ENCODE measurements around the gene ADGRG6. TPM values are rescaled to one million over a fixed set of nuclear protein-coding genes. Genes with fewer than 3 reads are reported as not detected.

ADGRG6 gene
- total RNA-seq, 3 donors from 2014 or later: 8.2 to 29.6 (median 28.5) TPM

- H3K27me3 ChIP-seq: no peaks in the 10 kb centered on the region
- TF ChIP-seq POLR2A (IDR thresholded peaks at IDR 0.05) (no peak), POLR2AphosphoS5 (IDR thresholded peaks at IDR 0.05) (no peak), CTCF (IDR thresholded peaks at IDR 0.05) (peak; percentile 45 to 82 (median 77))
- no peaks in the 10 kb centered on the region for H3K9me3 ChIP-seq
- no peak for DNase-seq (ENCODE audit: low spot score in 2 of 2)
- no peaks in the 10 kb centered on the region for H3K36me3 ChIP-seq
- no peaks in the 10 kb centered on the region for H3K4me1 ChIP-seq
- H3K4me3 ChIP-seq: no peak overlapping the region
- no peak overlapping the region for H3K27ac ChIP-seq
- intact Hi-C loops (cut with DNase I; ENCODE audit: low total_unique reads): no loop called here
Observed at GRCh38 chr6:142474531-142475289, 172.9 kb downstream of the ADGRG6 start.

- H3K27ac ChIP-seq: no peak overlapping the region
- no peaks in the 10 kb centered on the region for H3K27me3 ChIP-seq
- intact Hi-C loops (cut with DNase I; ENCODE audit: low total_unique reads): no loop called here
- no peaks in the 10 kb centered on the region for H3K9me3 ChIP-seq
- TF ChIP-seq POLR2AphosphoS5 (IDR thresholded peaks at IDR 0.05): no peak
- TF ChIP-seq POLR2A (IDR thresholded peaks at IDR 0.05): no peak
- TF ChIP-seq CTCF (IDR thresholded peaks at IDR 0.05): no peak
- no peaks in the 10 kb centered on the region for H3K36me3 ChIP-seq
- no peak overlapping the region for H3K4me3 ChIP-seq
- no peak for DNase-seq (ENCODE audit: low spot score in 2 of 2)
- H3K4me1 ChIP-seq: no peaks in the 10 kb centered on the region
Observed at GRCh38 chr6:142476452-142476851, 174.6 kb downstream of the ADGRG6 start.

GRCh38 chr6:142478117-142478516, 176.3 kb downstream of the ADGRG6 start:
- TF ChIP-seq POLR2AphosphoS5 (IDR thresholded peaks at IDR 0.05): no peak
- no peak for TF ChIP-seq CTCF (IDR thresholded peaks at IDR 0.05)
- no peak for TF ChIP-seq POLR2A (IDR thresholded peaks at IDR 0.05)
- H3K4me1 ChIP-seq: no peaks in the 10 kb centered on the region
- H3K36me3 ChIP-seq: no peaks in the 10 kb centered on the region
- intact Hi-C loops (cut with DNase I; ENCODE audit: low total_unique reads): no loop called here
- no peak for DNase-seq (ENCODE audit: low spot score in 2 of 2)
- no peaks in the 10 kb centered on the region for H3K27me3 ChIP-seq
- H3K9me3 ChIP-seq: no peaks in the 10 kb centered on the region
- H3K4me3 ChIP-seq: no peak overlapping the region
- no peak overlapping the region for H3K27ac ChIP-seq

GRCh38 chr6:142481466-142481865, 179.7 kb downstream of the ADGRG6 start:
- no peak for DNase-seq (ENCODE audit: low spot score in 2 of 2)
- Histone ChIP-seq H3K4me3 (no peak overlapping the region), H3K9me3 (no peaks in the 10 kb centered on the region), H3K27me3 (no peaks in the 10 kb centered on the region), H3K27ac (no peak overlapping the region), H3K36me3 (no peaks in the 10 kb centered on the region), H3K4me1 (no peaks in the 10 kb centered on the region)
- TF ChIP-seq POLR2AphosphoS5 (IDR thresholded peaks at IDR 0.05) (no peak), POLR2A (IDR thresholded peaks at IDR 0.05) (no peak), CTCF (IDR thresholded peaks at IDR 0.05) (no peak)
- intact Hi-C loops (cut with DNase I; ENCODE audit: low total_unique reads): no loop called here

GRCh38 chr6:142482249-142482648, 180.4 kb downstream of the ADGRG6 start:
- Histone ChIP-seq H3K4me3 (no peak overlapping the region), H3K27me3 (no peaks in the 10 kb centered on the region), H3K27ac (no peak overlapping the region), H3K36me3 (no peaks in the 10 kb centered on the region), H3K4me1 (no peaks in the 10 kb centered on the region), H3K9me3 (no peaks in the 10 kb centered on the region)
- TF ChIP-seq POLR2AphosphoS5 (IDR thresholded peaks at IDR 0.05): no peak
- no peak for TF ChIP-seq POLR2A (IDR thresholded peaks at IDR 0.05)
- no peak for TF ChIP-seq CTCF (IDR thresholded peaks at IDR 0.05)
- intact Hi-C loops (cut with DNase I; ENCODE audit: low total_unique reads): no loop called here
- DNase-seq (ENCODE audit: low spot score in 2 of 2): no peak

Measured in breast epithelium (tissue), 4 donors.